Left ventricle myocardium inferior (tissue), 1 donor: ENCODE results near the gene RAC2. TPM values are rescaled to one million over a fixed set of nuclear protein-coding genes. Genes with fewer than 3 reads are reported as not detected.

ENCODE experiments used
- DNase-seq: peaks from one replicate; pipeline ENCODE4 v3.0.0-alpha.2; 2020
- H3K27ac ChIP-seq: fragments of 200-600 bp; replicated peaks from 2 replicates; pipeline ENCODE4 v1.8.0; 2021
- H3K27me3 ChIP-seq: fragments of 200-600 bp; 2 replicates; pipeline ENCODE4 v1.8.0; 2021; ENCODE audit warnings: low read depth
- H3K36me3 ChIP-seq: fragments of 200-600 bp; 2 replicates; pipeline ENCODE4 v1.8.0; 2021
- H3K4me1 ChIP-seq: fragments of 200-600 bp; 2 replicates; pipeline ENCODE4 v1.8.0; 2021
- H3K4me3 ChIP-seq: fragments of 200-600 bp; 2 replicates; pipeline ENCODE4 v1.8.0; 2021; ENCODE audit warnings: mild to moderate bottlenecking, moderate library complexity
- H3K9me3 ChIP-seq: fragments of 200-600 bp; replicated peaks from 2 replicates; pipeline ENCODE4 v1.8.0; 2021
- intact Hi-C: fragments of 100-400 bp; cut with micrococcal nuclease; formaldehyde crosslinking; loops from one replicate; pipeline ENCODE4 v1.11.0; 2022
- total RNA-seq: library from RNA; stranded (reverse); fragmentation: NEBNext Ultra II Directional; extraction: Animal tissue kit (Norgen Biotek cat#: 25700); gene quantifications from one replicate; pipeline ENCODE4 v1.2.1, GENCODE V29; 2021
- TF ChIP-seq, protein P1 (sequence below): fragments of 200-600 bp; IDR thresholded peaks from 2 replicates; pipeline ENCODE4 v1.8.0; 2021; ENCODE audit warnings: antibody characterized with exemption, mild to moderate bottlenecking, borderline replicate concordance
- donor health status: DM: no; HTN: yes; CAD: no; lungs with severe emphysema.

The RAC2 gene
- total RNA-seq, 1 donor from 2014 or later = 1.8 TPM

DNA sequence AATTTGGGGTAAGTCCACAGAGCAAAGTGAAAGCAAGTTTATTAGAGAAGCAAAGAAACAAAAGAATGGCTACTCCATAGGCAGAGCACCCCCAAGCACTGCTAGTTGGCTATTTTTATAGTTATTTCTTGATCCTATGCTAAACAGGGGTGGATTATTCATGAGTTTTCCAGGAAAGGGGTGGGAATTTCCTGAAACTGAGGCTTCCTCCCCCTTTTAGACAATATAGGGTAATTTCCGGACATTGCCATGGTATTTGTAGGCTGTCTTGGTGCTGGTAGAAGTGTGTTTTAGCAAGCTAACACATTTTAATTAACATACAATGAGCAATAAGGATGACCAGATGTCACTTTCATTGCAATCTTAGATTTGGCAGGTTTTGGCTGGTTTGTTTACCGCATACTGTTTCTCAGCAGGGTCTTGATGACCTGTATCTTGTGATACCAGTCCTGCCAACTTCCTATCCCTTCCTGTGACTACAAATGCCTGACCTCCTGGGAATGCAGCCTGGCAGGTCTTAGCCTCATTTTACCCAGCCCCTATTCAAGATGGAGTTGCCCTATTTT is 55.1 kb downstream of the RAC2 start:
- Histone ChIP-seq H3K4me3 (peak overlapping the region; percentile 58), H3K9me3 (no peaks in the 10 kb centered on the region), H3K36me3 (no peaks in the 10 kb centered on the region), H3K4me1 (peaks cover 57% of the 10 kb centered on the region), H3K27me3 (no peaks in the 10 kb centered on the region), H3K27ac (peak overlapping the region; percentile 86)
- TF ChIP-seq, protein P1, sequence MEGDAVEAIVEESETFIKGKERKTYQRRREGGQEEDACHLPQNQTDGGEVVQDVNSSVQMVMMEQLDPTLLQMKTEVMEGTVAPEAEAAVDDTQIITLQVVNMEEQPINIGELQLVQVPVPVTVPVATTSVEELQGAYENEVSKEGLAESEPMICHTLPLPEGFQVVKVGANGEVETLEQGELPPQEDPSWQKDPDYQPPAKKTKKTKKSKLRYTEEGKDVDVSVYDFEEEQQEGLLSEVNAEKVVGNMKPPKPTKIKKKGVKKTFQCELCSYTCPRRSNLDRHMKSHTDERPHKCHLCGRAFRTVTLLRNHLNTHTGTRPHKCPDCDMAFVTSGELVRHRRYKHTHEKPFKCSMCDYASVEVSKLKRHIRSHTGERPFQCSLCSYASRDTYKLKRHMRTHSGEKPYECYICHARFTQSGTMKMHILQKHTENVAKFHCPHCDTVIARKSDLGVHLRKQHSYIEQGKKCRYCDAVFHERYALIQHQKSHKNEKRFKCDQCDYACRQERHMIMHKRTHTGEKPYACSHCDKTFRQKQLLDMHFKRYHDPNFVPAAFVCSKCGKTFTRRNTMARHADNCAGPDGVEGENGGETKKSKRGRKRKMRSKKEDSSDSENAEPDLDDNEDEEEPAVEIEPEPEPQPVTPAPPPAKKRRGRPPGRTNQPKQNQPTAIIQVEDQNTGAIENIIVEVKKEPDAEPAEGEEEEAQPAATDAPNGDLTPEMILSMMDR = no peak
- intact Hi-C loops = no loop called here
- DNase-seq = peak; percentile 8

DNA sequence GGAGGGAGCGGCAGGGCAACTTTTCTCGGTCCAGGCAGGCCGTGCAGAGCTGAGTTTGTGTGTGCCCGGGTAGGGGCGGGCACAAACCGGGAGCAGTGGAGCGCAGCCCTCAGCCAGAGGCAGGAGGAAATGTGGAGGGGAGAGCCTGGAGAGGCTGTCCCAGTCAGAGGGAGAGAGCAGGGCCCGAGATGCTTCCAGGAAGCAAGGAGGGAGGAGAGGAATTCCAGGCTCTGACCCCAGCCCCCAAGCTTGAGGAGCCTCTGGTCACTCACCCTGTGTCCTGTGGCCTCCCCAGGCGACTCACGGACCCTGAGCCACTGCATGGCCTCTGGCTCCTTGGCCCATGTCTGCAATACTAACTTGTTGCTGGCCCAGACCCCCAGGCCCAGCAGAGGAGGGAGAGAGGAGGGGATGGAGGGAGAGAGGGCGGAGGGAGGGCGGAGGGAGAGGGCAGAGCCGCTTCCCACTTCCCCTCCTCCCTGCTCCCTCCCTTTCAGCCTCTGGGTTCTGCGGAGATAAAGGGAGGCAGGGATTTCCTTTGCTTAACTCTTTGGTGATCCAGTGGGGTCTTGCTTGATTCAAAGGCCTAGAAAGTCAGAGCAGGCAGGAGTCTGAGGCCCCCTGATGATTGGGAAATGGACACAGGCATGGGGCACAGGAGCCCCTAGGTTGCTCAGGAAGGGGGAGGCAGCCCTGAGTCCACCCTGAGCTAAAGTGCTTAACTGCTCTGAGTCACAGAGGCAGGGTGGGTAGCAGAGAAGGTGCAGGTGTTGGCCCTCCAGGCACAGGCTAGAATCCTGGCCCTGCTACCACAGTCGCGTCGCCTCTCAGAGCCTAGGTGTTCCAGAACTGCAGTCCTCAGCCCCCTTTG is 55.9 kb downstream of the RAC2 start, which contains the start of gene C1QTNF6:
Gene C1QTNF6, minus strand, starts transcription at position 357 of the 871 bp plus-strand sequence. Its CDS starts 34 bp downstream, at position 323.
- intact Hi-C loops = no loop called here
- H3K4me3 ChIP-seq = peak within 1 kb of the TSS; percentile 58
- DNase-seq = peak; percentile 56
- H3K27ac ChIP-seq = peak within 1 kb of the TSS; percentile 86
- no peaks in the 10 kb centered on the region for H3K27me3 ChIP-seq
- TF ChIP-seq, protein P1 = no peak
- H3K36me3 ChIP-seq = no peaks in the 10 kb centered on the region
- peaks cover 53% of the 10 kb centered on the region for H3K4me1 ChIP-seq
- H3K9me3 ChIP-seq = no peaks in the 10 kb centered on the region

DNA sequence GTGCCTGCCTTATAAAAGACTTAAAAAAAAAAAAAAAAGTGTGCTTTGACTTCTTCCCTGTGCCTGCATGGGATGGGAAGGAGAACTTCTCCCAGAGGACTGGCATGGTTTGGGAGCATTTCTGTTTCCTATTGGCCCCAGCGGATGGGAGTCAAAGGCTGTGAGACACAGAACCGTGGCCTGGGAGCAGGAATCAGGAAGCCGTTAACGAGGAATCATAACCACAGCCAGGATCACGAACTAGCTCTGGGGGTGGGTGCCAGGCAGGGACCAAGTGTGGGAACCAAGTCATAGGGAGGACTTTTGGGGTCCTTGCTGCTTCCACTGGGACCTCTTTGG is 56.5 kb downstream of the RAC2 start:
- H3K27ac ChIP-seq = peak overlapping the region; percentile 86
- H3K4me1 ChIP-seq = peaks cover 49% of the 10 kb centered on the region
- intact Hi-C loops = no loop called here
- DNase-seq = no peak
- TF ChIP-seq, protein P1 = no peak
- H3K4me3 ChIP-seq = peak overlapping the region; percentile 58
- H3K27me3 ChIP-seq = no peaks in the 10 kb centered on the region
- no peaks in the 10 kb centered on the region for H3K9me3 ChIP-seq
- H3K36me3 ChIP-seq = no peaks in the 10 kb centered on the region

DNA sequence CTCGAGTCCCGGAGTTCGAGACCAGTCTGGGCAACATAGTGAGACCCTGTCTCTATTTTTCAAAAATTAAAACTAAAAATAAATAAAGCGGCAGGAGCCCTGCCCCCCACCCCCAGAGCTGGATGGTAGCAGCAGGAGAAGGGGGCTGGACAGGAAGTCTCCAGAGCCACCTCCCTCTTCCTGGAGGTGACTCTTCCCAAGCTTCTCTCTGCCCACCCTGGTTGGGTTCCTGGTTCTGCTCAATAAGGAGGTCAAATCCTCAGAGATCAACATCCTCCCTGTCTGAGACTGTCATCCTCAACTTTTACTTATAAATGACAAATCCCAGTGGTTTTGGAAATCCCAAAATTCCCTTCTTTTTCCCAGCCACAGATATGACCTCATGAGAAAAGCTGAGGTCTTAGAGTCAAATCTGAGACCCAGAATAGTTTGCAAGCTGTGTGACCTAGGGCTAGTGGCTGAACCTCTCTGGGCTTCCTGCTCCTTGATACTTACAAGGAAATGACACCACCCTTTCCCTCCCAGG is 57.0 kb downstream of the RAC2 start:
- H3K4me3 ChIP-seq = peak overlapping the region; percentile 58

More for the DNA sequence above, 57.0 kb downstream of the RAC2 start:
- Histone ChIP-seq H3K4me1 (peaks cover 49% of the 10 kb centered on the region), H3K27ac (peak overlapping the region; percentile 86), H3K27me3 (no peaks in the 10 kb centered on the region), H3K9me3 (no peaks in the 10 kb centered on the region), H3K36me3 (no peaks in the 10 kb centered on the region)
- TF ChIP-seq, protein P1 = no peak
- intact Hi-C loops = no loop called here
- peak; percentile 14 for DNase-seq
